IPS-NIHi11 (cell line): Measurements from ENCODE around the gene CCDC86.
"Not testable (repeated sequence)": the region's sequence is repeated elsewhere in the genome, so short reads cannot be mapped to it uniquely, and the experiment has no call there.

Experiments
- DNase-seq: peaks from one replicate; pipeline ENCODE4 v3.0.0; 2012; ENCODE audit warnings: mixed read lengths, low spot score

CCDC86 gene

GRCh38 chr11:60841797-60842667, at the start of gene CCDC86:
CCDC86 (plus strand) TSS chr11:60842113; CDS start chr11:60842125, 12 bp downstream.
- DNase-seq, result peak; percentile 100

GRCh38 chr11:60792521-60792920, 49.4 kb upstream of the CCDC86 start:
- DNase-seq, result no peak

- DNase-seq, result no peak
Observed at GRCh38 chr11:60795291-60795690, 46.6 kb upstream of the CCDC86 start.

- no peak for DNase-seq
Observed at GRCh38 chr11:60797846-60798630, 43.9 kb upstream of the CCDC86 start.

- no peak for DNase-seq
Observed at GRCh38 chr11:60798631-60799030, 43.3 kb upstream of the CCDC86 start.

- no peak for DNase-seq
Observed at GRCh38 chr11:60801194-60801593, 40.7 kb upstream of the CCDC86 start.

- no peak for DNase-seq
Observed at GRCh38 chr11:60803273-60803936, 38.5 kb upstream of the CCDC86 start.

GRCh38 chr11:60809249-60809648, 32.7 kb upstream of the CCDC86 start:
- DNase-seq, result no peak

- no peak for DNase-seq
Observed at GRCh38 chr11:60809691-60810090, 32.2 kb upstream of the CCDC86 start.

GRCh38 chr11:60810151-60810550, 31.8 kb upstream of the CCDC86 start:
- no peak for DNase-seq

GRCh38 chr11:60810569-60810968, 31.3 kb upstream of the CCDC86 start:
- no peak for DNase-seq

GRCh38 chr11:60813324-60813723, 28.6 kb upstream of the CCDC86 start:
- no peak for DNase-seq

GRCh38 chr11:60814112-60814511, 27.8 kb upstream of the CCDC86 start:
- no peak for DNase-seq

- no peak for DNase-seq
Observed at GRCh38 chr11:60816590-60817157, 25.2 kb upstream of the CCDC86 start.

- DNase-seq, result no peak
Observed at GRCh38 chr11:60818057-60818456, 23.9 kb upstream of the CCDC86 start.

- no peak for DNase-seq
Observed at GRCh38 chr11:60821827-60822599, 19.9 kb upstream of the CCDC86 start.

- DNase-seq, result not testable (repeated sequence)
Observed at GRCh38 chr11:60823745-60824306, 18.1 kb upstream of the CCDC86 start.

GRCh38 chr11:60825118-60825517, 16.8 kb upstream of the CCDC86 start:
- DNase-seq, result no peak

- DNase-seq, result no peak
Observed at GRCh38 chr11:60825790-60826189, 16.1 kb upstream of the CCDC86 start.

GRCh38 chr11:60830478-60831142, 11.3 kb upstream of the CCDC86 start:
- no peak for DNase-seq

GRCh38 chr11:60831143-60831500, 10.8 kb upstream of the CCDC86 start:
- peak; percentile 84 for DNase-seq
